Measurements from ENCODE around the gene ZNF865. TPM values are rescaled to one million over a fixed set of nuclear protein-coding genes. Genes with fewer than 3 reads are reported as not detected.

The ZNF865 gene
- polyA plus RNA-seq, 1 donor (not counting 4 experiments of a cell fraction or from before 2014, with no cell fraction given) = 1.1 TPM

DNA sequence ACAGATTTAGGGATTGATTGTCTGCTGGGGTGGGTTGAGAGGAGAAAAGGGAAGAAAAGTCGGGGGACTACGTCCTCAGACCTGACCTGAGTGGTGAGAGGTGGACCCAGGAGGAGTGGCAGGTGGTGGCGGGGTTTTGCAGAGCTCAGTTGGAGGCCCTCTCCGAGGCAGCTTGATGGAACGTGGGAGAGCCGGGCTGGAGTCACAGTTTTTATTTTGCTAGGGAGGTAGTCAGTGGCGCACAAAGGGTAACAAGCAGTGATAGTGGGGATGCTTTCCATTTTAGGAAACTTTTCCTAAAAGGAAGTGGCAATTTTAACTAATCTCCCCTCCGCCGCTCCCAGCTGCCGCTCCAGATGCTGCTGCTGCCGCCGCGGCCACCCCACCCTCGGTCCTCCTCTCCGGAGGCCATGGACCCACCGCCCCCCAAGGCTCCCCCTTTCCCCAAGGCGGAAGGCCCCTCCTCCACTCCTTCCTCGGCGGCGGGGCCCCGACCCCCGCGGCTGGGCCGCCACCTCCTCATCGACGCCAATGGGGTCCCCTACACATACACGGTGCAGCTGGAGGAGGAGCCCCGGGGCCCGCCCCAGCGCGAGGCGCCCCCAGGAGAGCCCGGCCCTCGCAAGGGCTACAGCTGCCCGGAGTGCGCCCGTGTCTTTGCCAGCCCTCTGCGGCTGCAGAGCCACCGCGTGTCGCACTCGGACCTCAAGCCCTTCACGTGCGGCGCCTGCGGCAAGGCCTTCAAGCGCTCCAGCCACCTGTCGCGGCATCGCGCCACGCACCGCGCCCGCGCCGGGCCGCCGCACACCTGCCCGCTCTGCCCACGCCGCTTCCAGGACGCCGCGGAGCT is 36.9 kb downstream of the ZNF865 start:
- Histone ChIP-seq H3K9ac (ENCODE audit: control insufficient read depth, extremely low read depth, insufficient read depth, low read length) (peak overlapping the region; percentile 88), H2AFZ (ENCODE audit: control insufficient read depth, low read length) (no peak overlapping the region), H3K27ac (ENCODE audit: control insufficient read depth, insufficient read depth, low read length) (peak overlapping the region; percentile 45), H3K4me1 (ENCODE audit: control insufficient read depth, extremely low read depth, insufficient read depth, low read length) (peaks cover 33% of the 10 kb centered on the region), H3K36me3 (ENCODE audit: control insufficient read depth in 2 of 2, extremely low read depth in 1 of 2, insufficient read depth in 2 of 2, low read length in 2 of 2) (peaks cover 8 to 16% of the 10 kb centered on the region in 2 experiments), H3K4me2 (ENCODE audit: control insufficient read depth, extremely low read depth, insufficient read depth, low read depth, low read length) (peak overlapping the region; percentile 90), H3K9me3 (ENCODE audit: control insufficient read depth, low read depth, low read length) (no peaks in the 10 kb centered on the region), H3K27me3 (ENCODE audit: control insufficient read depth, extremely low read depth, insufficient read depth, low read length) (no peaks in the 10 kb centered on the region), H4K20me1 (ENCODE audit: control insufficient read depth, extremely low read depth, insufficient read depth, low read length) (no peaks in the 10 kb centered on the region), H3K79me2 (ENCODE audit: control insufficient read depth, insufficient read depth, low read length) (peaks cover 44% of the 10 kb centered on the region), H3K4me3 (ENCODE audit: control insufficient read depth in 2 of 3, extremely low read depth in 1 of 3, insufficient read depth in 2 of 3, low read depth in 1 of 3, low read length in 3 of 3) (peak overlapping the region; percentile 74 to 92 (median 90)), H3K9me1 (ENCODE audit: control insufficient read depth, extremely low read depth, insufficient read depth, low read length) (no peaks in the 10 kb centered on the region)
- FAIRE-seq = no peak
- TF ChIP-seq, protein P1, sequence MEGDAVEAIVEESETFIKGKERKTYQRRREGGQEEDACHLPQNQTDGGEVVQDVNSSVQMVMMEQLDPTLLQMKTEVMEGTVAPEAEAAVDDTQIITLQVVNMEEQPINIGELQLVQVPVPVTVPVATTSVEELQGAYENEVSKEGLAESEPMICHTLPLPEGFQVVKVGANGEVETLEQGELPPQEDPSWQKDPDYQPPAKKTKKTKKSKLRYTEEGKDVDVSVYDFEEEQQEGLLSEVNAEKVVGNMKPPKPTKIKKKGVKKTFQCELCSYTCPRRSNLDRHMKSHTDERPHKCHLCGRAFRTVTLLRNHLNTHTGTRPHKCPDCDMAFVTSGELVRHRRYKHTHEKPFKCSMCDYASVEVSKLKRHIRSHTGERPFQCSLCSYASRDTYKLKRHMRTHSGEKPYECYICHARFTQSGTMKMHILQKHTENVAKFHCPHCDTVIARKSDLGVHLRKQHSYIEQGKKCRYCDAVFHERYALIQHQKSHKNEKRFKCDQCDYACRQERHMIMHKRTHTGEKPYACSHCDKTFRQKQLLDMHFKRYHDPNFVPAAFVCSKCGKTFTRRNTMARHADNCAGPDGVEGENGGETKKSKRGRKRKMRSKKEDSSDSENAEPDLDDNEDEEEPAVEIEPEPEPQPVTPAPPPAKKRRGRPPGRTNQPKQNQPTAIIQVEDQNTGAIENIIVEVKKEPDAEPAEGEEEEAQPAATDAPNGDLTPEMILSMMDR (optimal IDR thresholded peaks at IDR 0.05 in 1 of 3, IDR thresholded peaks at IDR 0.05 in 1 of 3, conservative IDR thresholded peaks at IDR 0.05 in 1 of 3; ENCODE audit: extremely low read depth in 1 of 3, insufficient read depth in 2 of 3, low read length in 3 of 3) = no peak
- no peak for TF ChIP-seq EZH2 (IDR thresholded peaks at IDR 0.05; ENCODE audit: low read length)
- dilution Hi-C loops (cut with MboI; ENCODE audit: extremely low pct_ligation_motif_present, low sequenced_read_pairs) = no loop called here
- DNase-seq (ENCODE audit: low read depth, low spot score) = no peak

DNA sequence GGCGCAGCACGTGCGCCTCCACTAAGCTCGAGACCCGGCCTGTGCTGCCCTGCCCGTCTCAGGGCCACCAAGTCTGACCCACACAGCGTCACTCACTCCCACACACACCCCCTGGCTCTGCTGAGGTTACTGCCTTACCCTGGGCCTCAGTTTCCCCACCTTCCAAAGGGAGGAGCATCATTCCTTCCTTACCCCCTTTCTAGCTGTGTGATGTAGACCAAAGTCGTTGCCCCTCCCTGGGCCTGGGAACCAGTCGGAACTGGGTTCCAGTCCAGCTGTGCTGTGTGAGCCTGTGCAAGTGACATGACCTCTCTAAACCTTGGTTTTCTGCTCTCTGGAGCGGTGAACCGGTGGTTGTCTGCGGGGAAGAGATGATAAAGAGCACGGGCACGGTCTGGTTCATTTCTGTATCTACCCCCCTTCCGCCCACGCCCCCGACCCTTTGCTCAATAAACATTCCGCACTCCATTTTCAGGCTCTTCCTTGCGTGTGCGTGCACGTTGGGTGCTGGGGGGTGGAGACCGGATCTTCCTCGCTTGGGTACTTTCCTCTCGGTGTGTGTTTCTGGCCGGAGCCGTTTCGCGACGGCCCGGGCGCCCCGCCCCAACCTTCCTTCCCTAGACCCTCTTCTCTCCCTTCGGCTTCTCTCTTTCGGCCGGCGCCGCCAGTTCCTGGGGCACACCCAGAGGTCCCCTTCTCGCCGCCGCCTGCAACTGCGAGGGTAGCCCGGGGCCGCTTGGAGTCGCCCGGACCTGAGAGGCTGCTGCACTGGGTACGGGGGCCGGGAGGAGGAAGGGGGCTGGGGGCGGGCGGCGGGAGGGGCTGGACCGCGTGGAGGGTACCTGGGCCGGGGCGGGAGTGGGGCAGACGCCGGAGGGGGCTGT is 37.8 kb downstream of the ZNF865 start, which contains the start of gene ZNF581:
Gene ZNF581 (plus strand): TSS at position 647 of the 884 bp plus-strand sequence. CDS start 923 bp downstream, outside the sequence.
- Histone ChIP-seq H3K4me2 (ENCODE audit: control insufficient read depth, extremely low read depth, insufficient read depth, low read depth, low read length) (peak within 1 kb of the TSS; percentile 90), H3K4me1 (ENCODE audit: control insufficient read depth, extremely low read depth, insufficient read depth, low read length) (peaks cover 37% of the 10 kb centered on the region), H4K20me1 (ENCODE audit: control insufficient read depth, extremely low read depth, insufficient read depth, low read length) (no peaks in the 10 kb centered on the region), H3K27me3 (ENCODE audit: control insufficient read depth, extremely low read depth, insufficient read depth, low read length) (no peaks in the 10 kb centered on the region), H2AFZ (ENCODE audit: control insufficient read depth, low read length) (peak within 1 kb of the TSS; percentile 49), H3K36me3 (ENCODE audit: control insufficient read depth in 2 of 2, extremely low read depth in 1 of 2, insufficient read depth in 2 of 2, low read length in 2 of 2) (peaks cover 8 to 16% of the 10 kb centered on the region in 2 experiments), H3K79me2 (ENCODE audit: control insufficient read depth, insufficient read depth, low read length) (peaks cover 37% of the 10 kb centered on the region), H3K9me1 (ENCODE audit: control insufficient read depth, extremely low read depth, insufficient read depth, low read length) (no peaks in the 10 kb centered on the region), H3K27ac (ENCODE audit: control insufficient read depth, insufficient read depth, low read length) (peak within 1 kb of the TSS; percentile 64), H3K9ac (ENCODE audit: control insufficient read depth, extremely low read depth, insufficient read depth, low read length) (peak within 1 kb of the TSS; percentile 88), H3K9me3 (ENCODE audit: control insufficient read depth, low read depth, low read length) (no peaks in the 10 kb centered on the region), H3K4me3 (ENCODE audit: control insufficient read depth in 2 of 3, extremely low read depth in 1 of 3, insufficient read depth in 2 of 3, low read depth in 1 of 3, low read length in 3 of 3) (peak within 1 kb of the TSS; percentile 74 to 92 (median 90))
- DNase-seq (ENCODE audit: low read depth, low spot score) (no peak), FAIRE-seq (peak; percentile 74)
- no peak for TF ChIP-seq EZH2 (IDR thresholded peaks at IDR 0.05; ENCODE audit: low read length)
- TF ChIP-seq, protein P1 (optimal IDR thresholded peaks at IDR 0.05 in 1 of 3, IDR thresholded peaks at IDR 0.05 in 1 of 3, conservative IDR thresholded peaks at IDR 0.05 in 1 of 3; ENCODE audit: extremely low read depth in 1 of 3, insufficient read depth in 2 of 3, low read length in 3 of 3) = no peak
- dilution Hi-C loops (cut with MboI; ENCODE audit: extremely low pct_ligation_motif_present, low sequenced_read_pairs) = no loop called here
